ENCODE measurements around the gene PACS2.

PACS2 gene

GRCh38 chr14:105408592-105408991, 94.0 kb downstream of the PACS2 start:
- Histone ChIP-seq H3K4me3 (ENCODE audit: low read length) (no peak overlapping the region), H3K27me3 (ENCODE audit: insufficient read depth, low read length) (peaks cover 9% of the 10 kb centered on the region), H3K36me3 (ENCODE audit: insufficient read depth, low read length) (no peaks in the 10 kb centered on the region), H3K9me3 (ENCODE audit: low read length) (no peaks in the 10 kb centered on the region), H3K4me1 (ENCODE audit: insufficient read depth, low read length) (peaks cover 6% of the 10 kb centered on the region), H2AFZ (ENCODE audit: low read depth, low read length) (no peak overlapping the region)

DNA sequence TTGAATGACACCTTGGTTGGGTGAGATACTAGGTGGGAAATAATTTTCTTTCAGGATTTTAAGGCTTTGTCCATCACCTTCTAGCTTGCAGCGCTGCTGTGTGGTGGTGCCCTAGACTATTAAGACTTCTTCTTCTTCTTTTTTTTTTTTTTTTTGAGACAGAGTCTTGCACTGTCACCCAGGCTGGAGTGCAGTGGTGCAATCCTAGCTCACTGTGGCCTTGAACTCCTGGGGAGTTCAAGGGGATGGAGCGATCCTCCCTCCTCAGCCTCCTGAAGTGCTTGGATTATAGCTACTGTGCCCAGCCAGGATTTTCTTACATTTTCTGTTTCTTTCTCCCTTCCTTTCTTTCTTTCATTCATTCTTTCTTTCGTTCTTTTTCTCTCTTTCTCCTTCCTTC, 94.8 kb downstream of the PACS2 start:
- Histone ChIP-seq H3K4me3 (ENCODE audit: low read length) (no peak overlapping the region), H3K9me3 (ENCODE audit: low read length) (no peaks in the 10 kb centered on the region), H2AFZ (ENCODE audit: low read depth, low read length) (no peak overlapping the region), H3K36me3 (ENCODE audit: insufficient read depth, low read length) (no peaks in the 10 kb centered on the region), H3K4me1 (ENCODE audit: insufficient read depth, low read length) (peaks cover 6% of the 10 kb centered on the region), H3K27me3 (ENCODE audit: insufficient read depth, low read length) (peaks cover 9% of the 10 kb centered on the region)

DNA sequence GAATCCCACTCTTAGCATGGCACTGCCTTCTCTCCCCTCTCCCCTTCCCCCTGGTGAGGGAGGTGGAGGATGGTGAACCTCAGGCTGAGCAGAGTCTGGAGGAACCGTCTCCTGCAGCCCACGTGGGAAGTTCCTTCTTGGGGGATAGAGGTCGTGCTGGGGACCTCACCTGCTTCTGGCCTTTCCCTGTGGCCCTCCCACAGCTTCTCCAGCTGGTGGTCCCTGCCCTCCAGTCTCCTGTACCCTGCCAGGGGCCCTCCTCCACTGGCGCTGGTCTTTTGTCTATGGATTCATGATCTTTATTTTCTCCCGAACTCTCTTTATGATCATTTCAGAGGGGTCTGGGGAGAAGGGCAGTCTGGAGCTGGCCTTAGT, 96.1 kb downstream of the PACS2 start:
- Histone ChIP-seq H3K27me3 (ENCODE audit: insufficient read depth, low read length) (peaks cover 9% of the 10 kb centered on the region), H3K4me1 (ENCODE audit: insufficient read depth, low read length) (peaks cover 6% of the 10 kb centered on the region), H3K36me3 (ENCODE audit: insufficient read depth, low read length) (no peaks in the 10 kb centered on the region), H3K9me3 (ENCODE audit: low read length) (no peaks in the 10 kb centered on the region), H2AFZ (ENCODE audit: low read depth, low read length) (no peak overlapping the region), H3K4me3 (ENCODE audit: low read length) (no peak overlapping the region)

DNA sequence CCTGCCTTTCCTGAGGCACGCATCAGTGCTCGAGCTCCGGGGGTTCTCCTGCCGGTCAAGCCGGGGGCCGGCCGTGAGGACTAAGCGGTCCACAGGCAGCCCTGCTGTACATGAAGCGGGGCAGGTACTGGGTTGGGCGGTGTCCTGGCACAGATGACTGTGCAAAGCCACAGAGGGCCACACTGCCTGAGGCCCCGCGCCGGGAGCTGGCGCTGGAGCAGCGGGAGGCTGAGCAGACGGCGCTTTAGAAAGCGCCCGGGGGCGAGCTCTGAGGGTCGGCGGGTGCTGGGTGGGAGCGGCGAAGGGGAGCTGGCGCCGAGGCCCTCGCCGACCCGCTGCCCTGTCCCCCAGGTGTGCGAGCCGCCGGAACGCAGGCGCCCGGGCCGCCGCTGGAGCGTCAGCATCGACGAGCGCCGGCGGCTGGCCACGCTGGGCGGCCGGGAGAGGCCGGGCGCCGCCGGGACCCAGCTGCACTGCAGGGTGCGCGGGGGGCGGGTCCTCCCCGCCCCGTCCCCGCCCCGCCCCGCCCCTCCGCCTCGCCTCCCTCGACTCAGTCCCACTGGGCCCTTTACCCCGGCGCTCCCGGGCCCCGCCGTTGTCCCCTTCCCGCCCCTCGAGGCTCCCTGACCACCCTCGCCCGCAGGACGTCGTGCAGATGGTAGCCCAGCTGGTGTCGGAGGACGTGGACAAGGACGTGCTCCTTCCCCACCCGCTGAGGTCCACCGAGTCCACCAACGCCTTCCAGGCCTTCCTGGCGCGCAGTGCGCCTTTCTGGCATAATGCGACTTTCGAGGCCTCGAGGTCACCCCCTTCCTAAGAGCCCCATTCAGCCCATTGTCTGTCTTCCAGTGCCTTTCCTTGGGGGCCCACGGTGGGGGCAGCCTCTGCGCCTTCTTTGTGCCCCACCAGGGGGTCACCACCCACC, 96.7 kb downstream of the PACS2 start:
- peaks cover 6% of the 10 kb centered on the region for H3K4me1 ChIP-seq (ENCODE audit: insufficient read depth, low read length)
- no peak overlapping the region for H2AFZ ChIP-seq (ENCODE audit: low read depth, low read length)
- H3K4me3 ChIP-seq (ENCODE audit: low read length): no peak overlapping the region
- H3K36me3 ChIP-seq (ENCODE audit: insufficient read depth, low read length): no peaks in the 10 kb centered on the region
- H3K27me3 ChIP-seq (ENCODE audit: insufficient read depth, low read length): peaks cover 9% of the 10 kb centered on the region
- no peaks in the 10 kb centered on the region for H3K9me3 ChIP-seq (ENCODE audit: low read length)

DNA sequence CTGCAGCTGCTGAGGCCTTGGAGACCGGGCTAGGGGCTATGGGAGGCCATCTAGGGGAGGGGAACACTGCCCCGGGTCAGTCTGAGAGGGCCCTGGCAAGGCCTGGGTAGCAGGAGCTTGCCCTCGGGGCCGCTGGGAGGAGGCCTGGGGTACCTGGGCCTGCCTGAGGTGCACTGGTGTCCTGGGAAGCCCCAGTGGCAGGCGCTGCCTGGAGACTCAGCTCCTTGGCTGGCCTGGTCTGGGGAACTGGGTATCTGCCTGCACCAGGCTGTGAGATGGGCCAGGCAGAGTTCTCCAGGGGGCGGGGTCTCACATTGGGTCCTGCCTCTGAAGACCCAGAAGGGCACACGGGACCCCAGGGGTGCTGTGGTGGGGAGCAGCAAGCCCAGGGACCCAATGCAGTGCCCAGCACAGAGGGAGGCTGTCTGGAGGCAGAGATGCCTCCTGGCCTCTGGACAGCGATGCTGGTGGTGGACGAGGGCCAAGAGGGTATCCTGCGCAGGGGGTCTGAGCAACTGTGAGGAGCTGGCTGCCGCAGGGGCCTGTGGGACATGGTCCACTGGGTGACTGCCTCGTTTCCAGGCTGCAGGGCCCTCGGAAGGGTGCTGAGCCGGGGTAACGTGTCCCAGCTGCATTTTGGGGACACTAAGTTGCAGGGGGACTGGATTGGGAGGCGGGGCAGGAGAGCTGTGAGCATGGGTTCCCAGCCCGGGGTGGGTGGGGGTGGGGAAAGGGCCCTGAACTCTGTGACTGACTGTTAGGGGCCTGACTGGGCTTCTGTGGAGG, 97.6 kb downstream of the PACS2 start:
- Histone ChIP-seq H3K36me3 (ENCODE audit: insufficient read depth, low read length) (no peaks in the 10 kb centered on the region), H3K9me3 (ENCODE audit: low read length) (no peaks in the 10 kb centered on the region), H3K4me3 (ENCODE audit: low read length) (no peak overlapping the region), H3K27me3 (ENCODE audit: insufficient read depth, low read length) (peaks cover 9% of the 10 kb centered on the region), H3K4me1 (ENCODE audit: insufficient read depth, low read length) (peaks cover 6% of the 10 kb centered on the region), H2AFZ (ENCODE audit: low read depth, low read length) (no peak overlapping the region)

- no peak overlapping the region for H2AFZ ChIP-seq (ENCODE audit: low read depth, low read length)
- peaks cover 6% of the 10 kb centered on the region for H3K4me1 ChIP-seq (ENCODE audit: insufficient read depth, low read length)
- no peaks in the 10 kb centered on the region for H3K9me3 ChIP-seq (ENCODE audit: low read length)
- H3K36me3 ChIP-seq (ENCODE audit: insufficient read depth, low read length): no peaks in the 10 kb centered on the region
- peaks cover 9% of the 10 kb centered on the region for H3K27me3 ChIP-seq (ENCODE audit: insufficient read depth, low read length)
- no peak overlapping the region for H3K4me3 ChIP-seq (ENCODE audit: low read length)
Measured at GRCh38 chr14:105412771-105413543, 98.4 kb downstream of the PACS2 start.

- Histone ChIP-seq H3K27me3 (ENCODE audit: insufficient read depth, low read length) (peaks cover 9% of the 10 kb centered on the region), H3K9me3 (ENCODE audit: low read length) (no peaks in the 10 kb centered on the region), H2AFZ (ENCODE audit: low read depth, low read length) (no peak overlapping the region), H3K4me3 (ENCODE audit: low read length) (no peak overlapping the region), H3K4me1 (ENCODE audit: insufficient read depth, low read length) (peaks cover 8% of the 10 kb centered on the region), H3K36me3 (ENCODE audit: insufficient read depth, low read length) (no peaks in the 10 kb centered on the region)
Measured at GRCh38 chr14:105413544-105413886, 99.0 kb downstream of the PACS2 start.

- no peaks in the 10 kb centered on the region for H3K9me3 ChIP-seq (ENCODE audit: low read length)
- peaks cover 9% of the 10 kb centered on the region for H3K27me3 ChIP-seq (ENCODE audit: insufficient read depth, low read length)
- peaks cover 14% of the 10 kb centered on the region for H3K4me1 ChIP-seq (ENCODE audit: insufficient read depth, low read length)
- H3K36me3 ChIP-seq (ENCODE audit: insufficient read depth, low read length): no peaks in the 10 kb centered on the region
- H2AFZ ChIP-seq (ENCODE audit: low read depth, low read length): peak overlapping the region; percentile 58
- peak overlapping the region; percentile 38 for H3K4me3 ChIP-seq (ENCODE audit: low read length)
Measured at GRCh38 chr14:105414456-105415371, 100.2 kb downstream of the PACS2 start.

DNA sequence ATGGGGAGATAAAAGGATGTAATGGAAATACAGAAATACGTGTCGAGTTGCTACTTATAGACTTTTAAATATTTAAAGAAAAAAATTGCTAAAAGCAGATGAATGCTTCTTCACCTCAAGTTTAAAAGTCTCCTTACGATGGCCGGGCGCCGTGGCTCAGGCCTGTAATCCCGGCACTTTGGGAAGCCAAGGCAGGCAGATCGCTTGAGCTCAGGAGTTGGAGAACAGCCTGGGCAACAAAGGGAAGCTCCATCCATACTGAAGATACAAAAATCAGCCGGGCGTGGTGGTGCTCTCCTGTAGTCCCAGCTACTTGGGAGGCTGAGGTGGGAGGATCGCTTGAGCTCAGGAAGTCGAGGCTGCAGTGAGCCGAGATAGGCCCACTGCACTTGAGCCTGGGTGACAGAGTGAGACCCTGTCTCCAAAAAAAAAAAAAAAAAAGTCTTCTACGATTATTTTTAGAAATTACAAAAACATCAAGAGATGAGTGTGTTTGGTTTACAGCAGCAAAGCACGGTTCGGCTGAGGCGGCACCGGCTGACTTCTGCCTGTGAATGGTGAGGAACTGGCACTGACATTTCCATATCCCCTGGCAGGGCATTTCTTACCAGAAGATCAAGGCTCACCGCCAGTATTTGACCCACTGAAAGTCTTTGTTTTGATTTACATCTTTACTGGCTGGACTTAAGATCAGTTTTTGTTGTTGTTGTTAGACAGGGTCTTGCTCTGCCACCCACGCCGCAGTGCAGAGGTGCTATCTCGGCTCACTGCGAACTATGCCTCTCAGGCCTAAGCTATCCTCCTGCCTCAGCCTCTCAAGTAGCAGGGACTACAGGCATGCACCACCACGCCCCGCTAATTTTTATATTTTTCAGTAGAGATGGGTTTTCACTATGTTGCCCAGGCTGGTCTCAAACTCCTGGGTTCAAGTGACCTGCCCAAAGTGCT, 101.2 kb downstream of the PACS2 start:
- Histone ChIP-seq H2AFZ (ENCODE audit: low read depth, low read length) (peak overlapping the region; percentile 58), H3K4me3 (ENCODE audit: low read length) (peak overlapping the region; percentile 38), H3K4me1 (ENCODE audit: insufficient read depth, low read length) (peaks cover 18% of the 10 kb centered on the region), H3K27me3 (ENCODE audit: insufficient read depth, low read length) (peaks cover 5% of the 10 kb centered on the region), H3K36me3 (ENCODE audit: insufficient read depth, low read length) (no peaks in the 10 kb centered on the region), H3K9me3 (ENCODE audit: low read length) (no peaks in the 10 kb centered on the region)

- Histone ChIP-seq H3K4me1 (ENCODE audit: insufficient read depth, low read length) (peaks cover 24% of the 10 kb centered on the region), H3K36me3 (ENCODE audit: insufficient read depth, low read length) (peaks cover 2% of the 10 kb centered on the region), H3K9me3 (ENCODE audit: low read length) (no peaks in the 10 kb centered on the region), H2AFZ (ENCODE audit: low read depth, low read length) (no peak overlapping the region), H3K27me3 (ENCODE audit: insufficient read depth, low read length) (peaks cover 3% of the 10 kb centered on the region), H3K4me3 (ENCODE audit: low read length) (no peak overlapping the region)
Measured at GRCh38 chr14:105416671-105417070, 102.1 kb downstream of the PACS2 start.

GRCh38 chr14:105417690-105418121, 103.2 kb downstream of the PACS2 start:
- no peaks in the 10 kb centered on the region for H3K27me3 ChIP-seq (ENCODE audit: insufficient read depth, low read length)
- no peak overlapping the region for H2AFZ ChIP-seq (ENCODE audit: low read depth, low read length)
- no peaks in the 10 kb centered on the region for H3K9me3 ChIP-seq (ENCODE audit: low read length)
- H3K4me3 ChIP-seq (ENCODE audit: low read length): no peak overlapping the region
- H3K4me1 ChIP-seq (ENCODE audit: insufficient read depth, low read length): peaks cover 26% of the 10 kb centered on the region
- H3K36me3 ChIP-seq (ENCODE audit: insufficient read depth, low read length): peaks cover 2% of the 10 kb centered on the region
